H9 (cell line): Measurements from ENCODE around the gene KRTAP10-3. TPM values are rescaled to one million over a fixed set of nuclear protein-coding genes. Genes with fewer than 3 reads are reported as not detected.

ENCODE experiments used
- DNase-seq: peaks from one replicate; pipeline ENCODE4 v3.0.0-alpha.2; 2017
- H2AFZ ChIP-seq: one replicate; pipeline ENCODE4 v1.6.1; 2013; ENCODE audit warnings: mild to moderate bottlenecking, low read length, control low read depth, moderate library complexity
- H2AK5ac ChIP-seq: 2 replicates; pipeline ENCODE4 v1.6.1; 2013; ENCODE audit warnings: low read length, control low read depth, mixed read lengths; ENCODE audit not compliant: insufficient read length
- H2BK120ac ChIP-seq: one replicate; pipeline ENCODE4 v1.6.1; 2013; ENCODE audit warnings: low read depth, mild to moderate bottlenecking, low read length, control low read depth, inconsistent platforms; ENCODE audit not compliant: poor library complexity, severe bottlenecking
- H2BK12ac ChIP-seq: 2 replicates; pipeline ENCODE4 v1.6.1; 2013; ENCODE audit warnings: low read length, control low read depth, mixed read lengths, low read depth; ENCODE audit not compliant: insufficient read length
- H2BK15ac ChIP-seq: 2 replicates; pipeline ENCODE4 v1.6.1; 2013; ENCODE audit warnings: low read depth, low read length, control low read depth
- H2BK20ac ChIP-seq: one replicate; pipeline ENCODE4 v1.6.1; 2013; ENCODE audit warnings: low read depth, mild to moderate bottlenecking, low read length, control low read depth, inconsistent platforms; ENCODE audit not compliant: poor library complexity, severe bottlenecking
- H2BK5ac ChIP-seq: 2 replicates; pipeline ENCODE4 v1.6.1; 2013; ENCODE audit warnings: low read length, control low read depth, mixed read lengths; ENCODE audit not compliant: insufficient read length
- H3K14ac ChIP-seq: 2 replicates; pipeline ENCODE4 v1.6.1; 2013; ENCODE audit warnings: low read length, control low read depth; ENCODE audit not compliant: insufficient read depth
- H3K18ac ChIP-seq: 2 replicates; pipeline ENCODE4 v1.6.1; 2013; ENCODE audit warnings: low read depth, mild to moderate bottlenecking, mixed read lengths, low read length, control low read depth; ENCODE audit not compliant: insufficient read length
- H3K23ac ChIP-seq: 2 replicates; pipeline ENCODE4 v1.6.1; 2013; ENCODE audit warnings: low read length, control low read depth, mixed read lengths, low read depth; ENCODE audit not compliant: insufficient read length
- H3K23me2 ChIP-seq: 2 replicates; pipeline ENCODE4 v1.6.1; 2013; ENCODE audit warnings: low read depth, mild to moderate bottlenecking, mixed read lengths, low read length, control low read depth; ENCODE audit not compliant: insufficient read length, poor library complexity, severe bottlenecking
- H3K27ac ChIP-seq: 2 replicates; pipeline ENCODE4 v1.5.1; 2013; ENCODE audit warnings: low read length, control low read depth, mixed read lengths, low read depth; ENCODE audit not compliant: insufficient read length
- H3K27me3 ChIP-seq: 2 replicates; pipeline ENCODE4 v1.6.1; 2013; ENCODE audit warnings: low read length, control low read depth, inconsistent platforms; ENCODE audit not compliant: insufficient read depth
- H3K4ac ChIP-seq: 2 replicates; pipeline ENCODE4 v1.6.1; 2013; ENCODE audit warnings: low read depth, mild to moderate bottlenecking, control low read depth, inconsistent platforms, low read length, moderate library complexity
- H3K4me1 ChIP-seq: 2 replicates; pipeline ENCODE4 v1.6.1; 2013; ENCODE audit warnings: low read length, control low read depth, inconsistent platforms; ENCODE audit not compliant: insufficient read depth
- H3K4me2 ChIP-seq: 2 replicates; pipeline ENCODE4 v1.6.1; 2013; ENCODE audit warnings: low read length, control low read depth, mixed read lengths; ENCODE audit not compliant: insufficient read length, insufficient read depth
- H3K56ac ChIP-seq: 2 replicates; pipeline ENCODE4 v1.6.1; 2013; ENCODE audit warnings: low read depth, mild to moderate bottlenecking, mixed read lengths, low read length, control low read depth; ENCODE audit not compliant: insufficient read length
- H3K79me1 ChIP-seq: 2 replicates; pipeline ENCODE4 v1.6.1; 2013; ENCODE audit warnings: low read depth, mild to moderate bottlenecking, moderate library complexity, low read length, control low read depth, inconsistent platforms; ENCODE audit not compliant: insufficient read depth, poor library complexity, severe bottlenecking
- H3K79me2 ChIP-seq: 2 replicates; pipeline ENCODE4 v1.6.1; 2013; ENCODE audit warnings: low read length, control low read depth, inconsistent platforms; ENCODE audit not compliant: insufficient read depth
- H3K9ac ChIP-seq: 2 replicates; pipeline ENCODE4 v1.6.1; 2013; ENCODE audit warnings: low read length, control low read depth, mixed read lengths; ENCODE audit not compliant: insufficient read length; ENCODE audit errors: extremely low read depth
- H3K9me3 ChIP-seq: one replicate; pipeline ENCODE4 v1.6.1; 2013; ENCODE audit warnings: low read depth, low read length, inconsistent platforms; ENCODE audit not compliant: control insufficient read depth
- H3T11ph ChIP-seq: one replicate; pipeline ENCODE4 v1.6.1; 2013; ENCODE audit warnings: mild to moderate bottlenecking, low read length, control low read depth, inconsistent platforms
- H4K20me1 ChIP-seq: one replicate; pipeline ENCODE4 v1.6.1; 2013; ENCODE audit not compliant: control insufficient read depth, insufficient read length, insufficient read depth
- H4K5ac ChIP-seq: 2 replicates; pipeline ENCODE4 v1.6.1; 2013; ENCODE audit warnings: low read depth, mild to moderate bottlenecking, mixed read lengths, low read length, control low read depth; ENCODE audit not compliant: insufficient read length
- H4K8ac ChIP-seq: replicated peaks from 2 replicates; pipeline ENCODE4 v1.6.1; 2013; ENCODE audit warnings: low read length, control low read depth, mixed read lengths, low read depth; ENCODE audit not compliant: insufficient read length
- H4K91ac ChIP-seq: 2 replicates; pipeline ENCODE4 v1.6.1; 2013; ENCODE audit warnings: low read depth, mild to moderate bottlenecking, moderate library complexity, mixed read lengths, low read length, control low read depth; ENCODE audit not compliant: insufficient read length
- H3K27ac Mint-ChIP-seq, 3 experiments: 2 replicates in 2 of 3; 3 replicates in 1 of 3; pipeline ENCODE4 v1.8.0; 2020 to 2021; ENCODE audit warnings: mixed read lengths in 3 of 3, mild to moderate bottlenecking in 1 of 3, moderate library complexity in 1 of 3
- H3K27me3 Mint-ChIP-seq: 2 replicates; pipeline ENCODE4 v1.8.0; 2021; ENCODE audit warnings: low read depth, mild to moderate bottlenecking, moderate library complexity, mixed read lengths
- H3K36me3 Mint-ChIP-seq, 3 experiments: 2 replicates in 2 of 3; 3 replicates in 1 of 3; pipeline ENCODE4 v1.8.0; 2020 to 2021; ENCODE audit warnings: low read depth in 3 of 3, mixed read lengths in 3 of 3; ENCODE audit not compliant: insufficient read depth in 1 of 3
- H3K4me1 Mint-ChIP-seq, 2 experiments: 2 replicates each; pipeline ENCODE4 v1.8.0; 2020; ENCODE audit warnings: mixed read lengths in 2 of 2
- H3K4me3 Mint-ChIP-seq, 2 experiments: 2 replicates in 1 of 2; 3 replicates in 1 of 2; pipeline ENCODE4 v1.8.0; 2020 to 2021; ENCODE audit warnings: mild to moderate bottlenecking in 2 of 2, mixed read lengths in 2 of 2, moderate library complexity in 1 of 2
- H3K9me3 Mint-ChIP-seq, 2 experiments: 2 replicates in 1 of 2; 3 replicates in 1 of 2; pipeline ENCODE4 v1.8.0; 2020; ENCODE audit warnings: mild to moderate bottlenecking in 2 of 2, mixed read lengths in 2 of 2, moderate library complexity in 1 of 2
- WGBS: extraction: QIAGEN DNeasy Blood & Tissue Kit; methylation state at CpG from one replicate; pipeline ENCODE4 v1.1.7; 2013; ENCODE audit warnings: missing lambda C conversion rate, low lambda C conversion rate, mixed read lengths; ENCODE audit not compliant: insufficient read length; ENCODE audit errors: extremely low coverage; 5-methylcytosine and 5-hydroxymethylcytosine counted together
- total RNA-seq: library from RNA; stranded (reverse); gene quantifications from 2 replicates; pipeline ENCODE4 v1.2.1, GENCODE V29; 2021
- TF ChIP-seq, protein P1 (sequence below): fragments of 200-600 bp; sonication (generic); conservative IDR thresholded peaks from 3 replicates; pipeline ENCODE4 v1.8.0; 2021; ENCODE audit warnings: antibody characterized with exemption, mild to moderate bottlenecking

KRTAP10-3 gene
- total RNA-seq, 1 experiment from 2014 or later, result not detected

GRCh38 chr21:44583089-44583799 lies 24.6 kb upstream of the KRTAP10-3 start:
- Mint-ChIP-seq H3K4me1 (peaks cover 22 to 23% of the 10 kb centered on the region in 2 experiments), H3K27ac (peak overlapping the region in 1 of 3 experiments; percentile 39; a peak in 1 of 7 replicates)

More at GRCh38 chr21:44583089-44583799, 24.6 kb upstream of the KRTAP10-3 start:
- no peak overlapping the region for H3K18ac ChIP-seq
- no peak overlapping the region for H3K4me3 Mint-ChIP-seq
- no CpG with 5 or more reads among the region's 11 CpGs for WGBS
- H4K5ac ChIP-seq, result no peak overlapping the region
- no peak overlapping the region for H3K56ac ChIP-seq
- peaks cover 18% of the 10 kb centered on the region for H3K27me3 Mint-ChIP-seq
- no peak overlapping the region for H2BK120ac ChIP-seq
- no peak overlapping the region for H3T11ph ChIP-seq
- H3K23ac ChIP-seq, result no peak overlapping the region
- no peak overlapping the region for H4K8ac ChIP-seq
- H3K36me3 Mint-ChIP-seq, result peaks cover 0 to 16% (median 0%) of the 10 kb centered on the region in 3 experiments; a peak in 5 of 7 replicates
- no peak overlapping the region for H2BK20ac ChIP-seq
- H3K27ac ChIP-seq, result no peak overlapping the region
- H2AK5ac ChIP-seq, result no peak overlapping the region
- no peak overlapping the region for H2BK5ac ChIP-seq
- no peaks in the 10 kb centered on the region for H3K27me3 ChIP-seq
- H3K4ac ChIP-seq, result no peak overlapping the region
- H4K20me1 ChIP-seq, result no peaks in the 10 kb centered on the region
- no peaks in the 10 kb centered on the region for H3K23me2 ChIP-seq
- no peaks in the 10 kb centered on the region for H3K79me2 ChIP-seq
- H3K14ac ChIP-seq, result no peak overlapping the region
- DNase-seq, result no peak
- H2BK15ac ChIP-seq, result no peak overlapping the region
- H3K4me1 ChIP-seq, result no peaks in the 10 kb centered on the region
- H3K9me3 Mint-ChIP-seq, result peaks cover 4 to 17% of the 10 kb centered on the region in 2 experiments
- no peaks in the 10 kb centered on the region for H3K79me1 ChIP-seq
- no peak overlapping the region for H3K9ac ChIP-seq
- H2BK12ac ChIP-seq, result no peak overlapping the region
- H2AFZ ChIP-seq, result no peak overlapping the region
- H3K4me2 ChIP-seq, result no peak overlapping the region
- TF ChIP-seq, protein P1, sequence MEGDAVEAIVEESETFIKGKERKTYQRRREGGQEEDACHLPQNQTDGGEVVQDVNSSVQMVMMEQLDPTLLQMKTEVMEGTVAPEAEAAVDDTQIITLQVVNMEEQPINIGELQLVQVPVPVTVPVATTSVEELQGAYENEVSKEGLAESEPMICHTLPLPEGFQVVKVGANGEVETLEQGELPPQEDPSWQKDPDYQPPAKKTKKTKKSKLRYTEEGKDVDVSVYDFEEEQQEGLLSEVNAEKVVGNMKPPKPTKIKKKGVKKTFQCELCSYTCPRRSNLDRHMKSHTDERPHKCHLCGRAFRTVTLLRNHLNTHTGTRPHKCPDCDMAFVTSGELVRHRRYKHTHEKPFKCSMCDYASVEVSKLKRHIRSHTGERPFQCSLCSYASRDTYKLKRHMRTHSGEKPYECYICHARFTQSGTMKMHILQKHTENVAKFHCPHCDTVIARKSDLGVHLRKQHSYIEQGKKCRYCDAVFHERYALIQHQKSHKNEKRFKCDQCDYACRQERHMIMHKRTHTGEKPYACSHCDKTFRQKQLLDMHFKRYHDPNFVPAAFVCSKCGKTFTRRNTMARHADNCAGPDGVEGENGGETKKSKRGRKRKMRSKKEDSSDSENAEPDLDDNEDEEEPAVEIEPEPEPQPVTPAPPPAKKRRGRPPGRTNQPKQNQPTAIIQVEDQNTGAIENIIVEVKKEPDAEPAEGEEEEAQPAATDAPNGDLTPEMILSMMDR, result no peak
- H3K9me3 ChIP-seq, result no peaks in the 10 kb centered on the region
- H4K91ac ChIP-seq, result no peak overlapping the region
